GM21423 (cell line): ENCODE data around the gene GPR149.
A peak's percentile ranks its signal among the peaks of the same experiment; 100 is the strongest.

Experiments used
- ATAC-seq: cut with Tn5 transposase; IDR thresholded peaks from one replicate; pipeline ENCODE4 v1.9.1; 2021; ENCODE audit warnings: mild to moderate bottlenecking, moderate library complexity; ENCODE audit not compliant: unreplicated experiment

The GPR149 gene

GRCh38 chr3:154349223-154349622 is 80.8 kb downstream of the GPR149 start:
- no peak for ATAC-seq

GRCh38 chr3:154345422-154346122 is 84.4 kb downstream of the GPR149 start:
- ATAC-seq, result no peak

- ATAC-seq, result no peak
Measured at GRCh38 chr3:154338570-154338969, 91.4 kb downstream of the GPR149 start.

GRCh38 chr3:154338008-154338407 is 92.0 kb downstream of the GPR149 start:
- ATAC-seq, result no peak

- ATAC-seq, result no peak
Measured at GRCh38 chr3:154334973-154335420, 95.0 kb downstream of the GPR149 start.

GRCh38 chr3:154327871-154328270 is 102.1 kb downstream of the GPR149 start:
- ATAC-seq, result no peak

GRCh38 chr3:154324919-154325318 is 105.1 kb downstream of the GPR149 start:
- no peak for ATAC-seq

- ATAC-seq, result peak; percentile 95
Measured at GRCh38 chr3:154323891-154324738, 105.9 kb downstream of the GPR149 start, which contains the start of gene DHX36. TSS of gene DHX36 (minus strand) at chr3:154324487. CDS start at chr3:154324416, 71 bp downstream.

GRCh38 chr3:154316974-154317767 is 112.8 kb downstream of the GPR149 start:
- no peak for ATAC-seq

GRCh38 chr3:154314152-154314551 is 115.8 kb downstream of the GPR149 start:
- no peak for ATAC-seq

GRCh38 chr3:154310840-154311239 is 119.2 kb downstream of the GPR149 start:
- no peak for ATAC-seq

GRCh38 chr3:154307363-154307762 is 122.6 kb downstream of the GPR149 start:
- no peak for ATAC-seq

- peak; percentile 50 for ATAC-seq
Measured at GRCh38 chr3:154304936-154305335, 125.1 kb downstream of the GPR149 start.

- ATAC-seq, result peak; percentile 45
Measured at GRCh38 chr3:154304116-154304786, 125.7 kb downstream of the GPR149 start.

GRCh38 chr3:154301561-154301960 is 128.4 kb downstream of the GPR149 start:
- no peak for ATAC-seq

GRCh38 chr3:154294016-154294415 is 136.0 kb downstream of the GPR149 start:
- no peak for ATAC-seq

- no peak for ATAC-seq
Measured at GRCh38 chr3:154290187-154290586, 139.8 kb downstream of the GPR149 start.
